Caco-2 (cell line): Measurements from ENCODE around the gene TTC16. TPM values are rescaled to one million over a fixed set of nuclear protein-coding genes. Genes with fewer than 3 reads are reported as not detected.
A peak's percentile ranks its signal among the peaks of the same experiment; 100 is the strongest.
"Not testable (repeated sequence)": the region's sequence is repeated elsewhere in the genome, so short reads cannot be mapped to it uniquely, and the experiment has no call there.

Experiments
- BruUV-seq: library from RNA; stranded (reverse); fragments of 400-500 nt; replicated peaks from 2 replicates; lab custom pipeline; 2021; lab: Mats Ljungman, UMichigan
- CTCF ChIA-PET: fragments of 300-600 bp; sonication (Branson Sonifier 250); formaldehyde crosslinking; loops from one replicate; lab custom pipeline; 2022; ENCODE audit warnings: antibody characterized with exemption; lab: Charles Lee
- POLR2A ChIA-PET: fragments of 300-600 bp; sonication (Branson Sonifier 250); formaldehyde crosslinking; loops from one replicate; lab custom pipeline; 2022; ENCODE audit warnings: antibody characterized with exemption; lab: Charles Lee
- DNase-seq, 2 experiments: peaks; one replicate each; pipeline versions ENCODE4 v3.0.0 to v3.0.0-alpha.2; 2020 to 2022
- H3K27me3 ChIP-seq: replicated peaks from 2 replicates; pipeline ENCODE4 v1.6.0; 2011; ENCODE audit warnings: low read length; ENCODE audit not compliant: control insufficient read depth, insufficient read depth
- H3K36me3 ChIP-seq: 2 replicates; pipeline ENCODE4 v1.5.1; 2011; ENCODE audit warnings: low read length; ENCODE audit not compliant: control insufficient read depth, insufficient read depth
- H3K4me1 ChIP-seq: fragments of 250-450 bp; sonication (Bioruptor Pico); 2 replicates; pipeline ENCODE4 v1.5.1; 2020; ENCODE audit warnings: mild to moderate bottlenecking
- H3K4me3 ChIP-seq: 2 replicates; pipeline ENCODE4 v1.5.1; 2011; ENCODE audit warnings: low read depth, mild to moderate bottlenecking, control low read depth, low read length
- H3K9me3 ChIP-seq: fragments of 250-450 bp; sonication (Bioruptor Pico); 2 replicates; pipeline ENCODE4 v1.5.1; 2020; ENCODE audit warnings: mild to moderate bottlenecking, moderate library complexity
- H3K27ac Mint-ChIP-seq: one replicate; pipeline ENCODE4 v1.8.0; 2022; ENCODE audit warnings: mixed read lengths; ENCODE audit not compliant: unreplicated experiment
- H3K27me3 Mint-ChIP-seq: one replicate; pipeline ENCODE4 v1.8.0; 2022; ENCODE audit warnings: mixed read lengths; ENCODE audit not compliant: insufficient read depth, unreplicated experiment
- H3K36me3 Mint-ChIP-seq: one replicate; pipeline ENCODE4 v1.8.0; 2022; ENCODE audit warnings: mild to moderate bottlenecking, mixed read lengths; ENCODE audit not compliant: insufficient read depth, unreplicated experiment
- H3K4me1 Mint-ChIP-seq: one replicate; pipeline ENCODE4 v1.8.0; 2022; ENCODE audit warnings: low read depth, mixed read lengths; ENCODE audit not compliant: unreplicated experiment
- H3K4me3 Mint-ChIP-seq: one replicate; pipeline ENCODE4 v1.8.0; 2022; ENCODE audit warnings: mild to moderate bottlenecking, moderate library complexity, mixed read lengths; ENCODE audit not compliant: unreplicated experiment
- H3K9me3 Mint-ChIP-seq: one replicate; pipeline ENCODE4 v1.8.0; 2022; ENCODE audit warnings: mixed read lengths; ENCODE audit not compliant: unreplicated experiment
- CTCF ChIP-seq, 2 experiments: fragments of 200-600 bp in 1 of 2; IDR thresholded peaks; 1 replicate in 1 of 2; 2 replicates in 1 of 2; pipeline versions ENCODE4 v1.5.1 to v1.8.0; 2011 to 2022; ENCODE audit warnings: antibody characterized with exemption in 1 of 2, control low read depth in 1 of 2, inconsistent platforms in 1 of 2, low read depth in 1 of 2, low read length in 1 of 2, mild to moderate bottlenecking in 1 of 2, moderate library complexity in 1 of 2; ENCODE audit not compliant: insufficient read depth in 1 of 2, severe bottlenecking in 1 of 2, unreplicated experiment in 1 of 2
- intact Hi-C: fragments of 100-400 bp; cut with micrococcal nuclease; formaldehyde crosslinking; loops from one replicate; pipeline ENCODE4 v1.10.0; 2022; ENCODE audit not compliant: unreplicated experiment
- total RNA-seq: library from RNA; stranded (reverse); gene quantifications from 2 replicates; pipeline ENCODE4 v1.2.3, GENCODE V29; 2022

TTC16 gene
- total RNA-seq, 1 experiment from 2014 or later, result not detected

- intact Hi-C loops, result no loop called here
- 0 out of 2 replicates have a peak, but pooled peaks cover 3% of the 10 kb centered on the region for H3K4me1 ChIP-seq
- no peak for DNase-seq
- Mint-ChIP-seq H3K9me3 (no peaks in the 10 kb centered on the region), H3K4me3 (no peak overlapping the region), H3K4me1 (no peaks in the 10 kb centered on the region), H3K27ac (no peak overlapping the region), H3K27me3 (peaks cover 18% of the 10 kb centered on the region), H3K36me3 (peaks cover 5% of the 10 kb centered on the region)
- no peaks in the 10 kb centered on the region for H3K9me3 ChIP-seq
- BruUV-seq, result no TSS peak
- H3K27me3 ChIP-seq, result peaks cover 2% of the 10 kb centered on the region
- CTCF ChIA-PET, result interaction anchor here (2.8 kb wide), 1 partner anchor 21 kb away, joined by 10 read pairs; the partner anchor contains the start of gene TOR2A
- POLR2A ChIA-PET, result no interaction called here
- H3K4me3 ChIP-seq, result peak overlapping the region; percentile 14
- no peak for TF ChIP-seq CTCF (IDR thresholded peaks at IDR 0.05; ENCODE audit: insufficient read depth in 1 of 2, low read depth in 1 of 2, low read length in 1 of 2, severe bottlenecking in 1 of 2, unreplicated experiment in 1 of 2)
- H3K36me3 ChIP-seq, result no peaks in the 10 kb centered on the region
These were observed 39.5 kb downstream of the TTC16 start for GRCh38 chr9:127755061-127756060.

DNA sequence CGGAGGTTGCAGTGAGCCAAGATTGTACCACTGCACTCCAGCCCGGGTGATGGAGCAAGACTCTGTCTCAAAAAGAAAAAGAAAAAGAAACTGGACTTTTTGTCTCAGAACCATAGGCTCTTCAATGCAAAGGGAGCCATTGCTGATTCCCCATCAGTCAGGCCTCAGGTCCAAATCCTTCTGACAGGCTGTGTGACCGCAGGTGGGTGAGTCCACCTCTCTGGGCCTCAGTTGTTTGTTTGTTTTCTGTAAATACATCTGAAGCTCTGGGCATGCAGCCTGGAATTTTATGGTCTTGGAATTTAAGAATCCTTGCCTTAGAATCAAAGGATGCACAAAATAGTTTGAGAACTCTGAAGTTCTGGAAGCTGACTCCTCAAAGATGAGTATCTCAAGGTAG is 40.4 kb downstream of the TTC16 start:
- Mint-ChIP-seq H3K4me3 (no peak overlapping the region), H3K27me3 (peaks cover 18% of the 10 kb centered on the region)

DNA sequence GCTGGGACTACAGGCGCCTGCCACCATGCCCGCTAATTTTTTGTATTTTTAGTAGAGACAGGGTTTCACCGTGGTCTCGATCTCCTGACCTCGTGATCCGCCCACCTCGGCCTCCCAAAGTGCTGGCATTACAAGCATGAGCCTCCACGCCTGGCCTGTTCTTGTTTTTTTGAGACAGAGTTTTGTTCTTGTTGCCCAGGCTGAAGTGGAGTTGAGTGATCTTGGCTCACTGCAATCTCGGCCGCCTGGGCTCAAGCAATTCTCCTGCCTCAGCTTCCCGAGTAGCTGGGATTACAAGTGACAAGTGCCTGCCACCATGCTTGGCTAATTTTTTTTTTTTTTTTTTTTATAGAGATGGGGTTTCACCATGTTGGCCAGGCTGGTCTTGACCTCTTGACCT is 40.9 kb downstream of the TTC16 start:
- H3K27me3 ChIP-seq, H3K36me3 Mint-ChIP-seq, H3K4me3 ChIP-seq, DNase-seq, H3K4me3 Mint-ChIP-seq, H3K4me1 ChIP-seq, intact Hi-C loops, H3K9me3 ChIP-seq, H3K4me1 Mint-ChIP-seq, H3K36me3 ChIP-seq, POLR2A ChIA-PET, BruUV-seq, H3K9me3 Mint-ChIP-seq, H3K27ac Mint-ChIP-seq: not testable (repeated sequence)
- CTCF ChIA-PET, result interaction anchor here (0.5 to 0.6 kb wide), 2 partner anchors 19 to 113 kb away, joined by 4 read pairs; no protein-coding TSS in a partner anchor
- H3K27me3 Mint-ChIP-seq, result peaks cover 14% of the 10 kb centered on the region

More for the DNA sequence above, 40.4 kb downstream of the TTC16 start:
- H3K27ac Mint-ChIP-seq, result no peak overlapping the region
- CTCF ChIA-PET, result interaction anchor here (0.5 kb wide), 1 partner anchor 19 kb away, joined by 4 read pairs; no protein-coding TSS in a partner anchor
- H3K4me3 ChIP-seq, result no peak overlapping the region
- POLR2A ChIA-PET, result interaction anchor here (0.7 kb wide), 1 partner anchor 15 kb away, joined by 5 read pairs; no protein-coding TSS in a partner anchor
- H3K36me3 ChIP-seq, result no peaks in the 10 kb centered on the region
- peaks cover 5% of the 10 kb centered on the region for H3K36me3 Mint-ChIP-seq
- no peak for TF ChIP-seq CTCF (IDR thresholded peaks at IDR 0.05; ENCODE audit: insufficient read depth in 1 of 2, low read depth in 1 of 2, low read length in 1 of 2, severe bottlenecking in 1 of 2, unreplicated experiment in 1 of 2)
- 0 out of 2 replicates have a peak, but pooled peaks cover 3% of the 10 kb centered on the region for H3K4me1 ChIP-seq
- no peak for DNase-seq
- H3K9me3 ChIP-seq, result no peaks in the 10 kb centered on the region
- no peaks in the 10 kb centered on the region for H3K4me1 Mint-ChIP-seq
- intact Hi-C loops, result no loop called here
- BruUV-seq, result no TSS peak
- peaks cover 2% of the 10 kb centered on the region for H3K27me3 ChIP-seq
- no peaks in the 10 kb centered on the region for H3K9me3 Mint-ChIP-seq
